K562 (cell line): ENCODE measurements around the gene HAS3. TPM values are rescaled to one million over a fixed set of nuclear protein-coding genes. Genes with fewer than 3 reads are reported as not detected.
"Not testable (repeated sequence)": the region's sequence is repeated elsewhere in the genome, so short reads cannot be mapped to it uniquely, and the experiment has no call there.

Experiments
- ATAC-seq: fragments of 200-7000 bp; cut with Tn5 transposase; 3 replicates; pipeline ENCODE4 v1.9.1; 2020; ENCODE audit warnings: moderate library complexity
- BruUV-seq: library from RNA; stranded (reverse); fragments of 400-500 nt; replicated peaks from 2 replicates; lab custom pipeline; 2021; lab: Mats Ljungman, UMichigan
- CTCF ChIA-PET: fragments of 300-600 bp; formaldehyde crosslinking; extraction: SDS; loops from one replicate; lab custom pipeline; 2021; ENCODE audit warnings: low intra/inter-chr PET ratio; lab: Yijun Ruan, JAX
- POLR2A ChIA-PET: fragments of 300-600, 350-650 bp; sonication (Branson Sonifier 250); formaldehyde crosslinking; extraction: SDS; loops from one replicate; lab custom pipeline; 2021; ENCODE audit warnings: antibody characterized with exemption, inconsistent platforms; lab: Yijun Ruan, JAX
- DNase-seq, 4 experiments: peaks; one replicate each; pipeline versions ENCODE4 v3.0.0 to v3.0.0-alpha.2; 2011 to 2018; ENCODE audit warnings: low spot score in 3 of 4, mixed read lengths in 3 of 4; ENCODE audit errors: extremely low read depth in 1 of 4
- FAIRE-seq: peaks from 2 replicates; lab custom pipeline; 2011; peaks lifted over from hg19 to GRCh38; lab: Jason Lieb, UNC
- H2AFZ ChIP-seq: 2 replicates; pipeline ENCODE4 v1.6.0; 2011; ENCODE audit warnings: low read depth, low read length, control low read depth, inconsistent platforms
- H3K27ac ChIP-seq: fragments of 200-600 bp; 3 replicates; pipeline ENCODE4 v1.8.0; 2011; ENCODE audit warnings: low read depth, mild to moderate bottlenecking, control low read depth, inconsistent platforms, low read length, moderate library complexity, mixed read lengths; ENCODE audit errors: extremely low read depth
- H3K27me3 ChIP-seq, 2 experiments: fragments of 300-600 bp in 1 of 2; 2 replicates in 1 of 2; 3 replicates in 1 of 2; pipeline versions ENCODE4 v1.6.0 to v1.8.0; 2011; ENCODE audit warnings: inconsistent platforms in 2 of 2, low read length in 2 of 2, mild to moderate bottlenecking in 1 of 2, mixed read lengths in 1 of 2, moderate library complexity in 1 of 2; ENCODE audit not compliant: control insufficient read depth in 2 of 2, insufficient read depth in 2 of 2
- H3K36me3 ChIP-seq: fragments of 300-600 bp; 3 replicates; pipeline ENCODE4 v1.8.0; 2011; ENCODE audit warnings: mild to moderate bottlenecking, low read length, inconsistent platforms; ENCODE audit not compliant: control insufficient read depth, insufficient read depth
- H3K4me1 ChIP-seq, 2 experiments: fragments of 200-600 bp in 1 of 2; replicated peaks in 1 of 2; 2 replicates in 1 of 2; 3 replicates in 1 of 2; pipeline versions ENCODE4 v1.5.1 to v1.8.0; 2011; ENCODE audit warnings: inconsistent platforms in 2 of 2, low read length in 2 of 2, mild to moderate bottlenecking in 1 of 2, mixed read lengths in 1 of 2, moderate library complexity in 1 of 2; ENCODE audit not compliant: control insufficient read depth in 2 of 2, insufficient read depth in 2 of 2
- H3K4me2 ChIP-seq: 2 replicates; pipeline ENCODE4 v1.6.1; 2011; ENCODE audit warnings: low read length, control low read depth, inconsistent platforms, mixed read lengths; ENCODE audit not compliant: insufficient read depth
- H3K4me3 ChIP-seq: fragments of 200-600 bp; sonication (generic), shearing (Covaris generic); 2 replicates; pipeline ENCODE4 v1.5.1; 2016; ENCODE audit warnings: control low read depth, inconsistent platforms
- H3K79me2 ChIP-seq: fragments of 200-600 bp; 3 replicates; pipeline ENCODE4 v1.8.0; 2011; ENCODE audit warnings: low read length, inconsistent platforms; ENCODE audit not compliant: control insufficient read depth, insufficient read depth
- H3K9ac ChIP-seq, 2 experiments: 2 replicates each; pipeline versions ENCODE4 v1.6.0 to v1.6.1; 2011; ENCODE audit warnings: low read depth in 2 of 2, low read length in 2 of 2, control low read depth in 1 of 2, inconsistent platforms in 1 of 2, mild to moderate bottlenecking in 1 of 2, mixed read lengths in 1 of 2; ENCODE audit not compliant: insufficient read depth in 1 of 2
- H3K9me1 ChIP-seq: one replicate; pipeline ENCODE4 v1.6.0; 2011; ENCODE audit warnings: inconsistent platforms, mild to moderate bottlenecking, low read length, moderate library complexity; ENCODE audit not compliant: control insufficient read depth, insufficient read depth
- H3K9me3 ChIP-seq: replicated peaks from 2 replicates; pipeline ENCODE4 v1.5.1; 2011; ENCODE audit warnings: low read depth, low read length, inconsistent platforms; ENCODE audit not compliant: control insufficient read depth, insufficient read depth
- H4K20me1 ChIP-seq: replicated peaks from 2 replicates; pipeline ENCODE4 v1.6.1; 2011; ENCODE audit warnings: low read length, inconsistent platforms, mixed read lengths; ENCODE audit not compliant: control insufficient read depth, insufficient read depth
- DEAF1 ChIP-seq: fragments of 450-650 bp; formaldehyde crosslinking; IDR thresholded peaks from 2 replicates; pipeline ENCODE4 v1.4.0; 2020; ENCODE audit warnings: mild to moderate bottlenecking, moderate library complexity
- E2F1 ChIP-seq: sonication (generic); formaldehyde crosslinking; IDR thresholded peaks from 2 replicates; pipeline ENCODE4 v1.8.1; 2023; ENCODE audit warnings: mild to moderate bottlenecking, missing genetic modification reagents, moderate library complexity
- MTA3 ChIP-seq: fragments of 450-650 bp; formaldehyde crosslinking; IDR thresholded peaks from 2 replicates; pipeline ENCODE4 v1.6.1; 2017; ENCODE audit warnings: mild to moderate bottlenecking, borderline replicate concordance
- ZBTB33 ChIP-seq: sonication (generic); formaldehyde crosslinking; IDR thresholded peaks from 2 replicates; pipeline ENCODE4 v1.8.1; 2023; ENCODE audit warnings: mild to moderate bottlenecking, missing genetic modification reagents
- WGBS: fragments of 100-300 bp; shearing (Covaris generic); methylation state at CpG from one replicate; pipeline ENCODE4 v1.1.6; 2016; ENCODE audit warnings: low coverage, mixed read lengths; ENCODE audit not compliant: insufficient coverage; ENCODE audit errors: missing lambda C conversion rate; 5-methylcytosine and 5-hydroxymethylcytosine counted together
- in situ Hi-C: fragments of 300-500 bp; cut with MboI; formaldehyde crosslinking; loops from 4 replicates; pipeline ENCODE4 v1.15.0; 2018; ENCODE audit warnings: inconsistent platforms, mixed read lengths
- intact Hi-C: fragments of 100-400 bp; cut with micrococcal nuclease; formaldehyde crosslinking; loops from 2 replicates; pipeline ENCODE4 v1.14.2; 2022
- polyA plus RNA-seq, 8 experiments: library from polyadenylated mRNA; depleted of rRNA in 4 of 8; stranded (reverse) in 5 of 8; unstranded in 3 of 8; fragments of >200 nt; fragmentation: Nextera tagmentation in 2 of 8; fragmentation: Illumina TruSeq in 1 of 8; extraction: Ambion mirVana in 2 of 8; extraction: Trizol in 1 of 8; gene quantifications; 2 replicates each; pipeline versions ENCODE4 v1.2.1 to v1.2.3, GENCODE V29; 2011 to 2014; ENCODE audit warnings: inconsistent platforms in 1 of 8, missing spikeins in 1 of 8
- total RNA-seq, 7 experiments: library from RNA; depleted of rRNA in 6 of 7; stranded (reverse); fragments of >200 nt in 6 of 7; fragmentation: Illumina TruSeq in 2 of 7; extraction: Trizol in 2 of 7; gene quantifications; 2 replicates each; pipeline versions ENCODE4 v1.2.1 to v1.2.3, GENCODE V29; 2011 to 2021; ENCODE audit warnings: low replicate concordance in 1 of 7

Gene HAS3
- total and polyA plus RNA-seq, 9 of the 15 experiments (the other 6 are each of a cell fraction or from before 2014, with no cell fraction given) = 0.04 to 0.33 (median 0.13) TPM; not detected in 1

- TF ChIP-seq DEAF1 (CRISPR knock-in tag) (no peak), MTA3 (no peak), E2F1 (no peak)
Observed at GRCh38 chr16:69126221-69126620, 20.8 kb downstream of the HAS3 start (continued).

GRCh38 chr16:69126801-69127200, 21.3 kb downstream of the HAS3 start:
- H3K4me3 ChIP-seq, H4K20me1 ChIP-seq, ATAC-seq, H3K27ac ChIP-seq, H3K9me3 ChIP-seq, H3K9ac ChIP-seq, H2AFZ ChIP-seq, H3K27me3 ChIP-seq, DNase-seq, BruUV-seq, H3K9me1 ChIP-seq, in situ Hi-C loops, H3K4me2 ChIP-seq, H3K4me1 ChIP-seq, FAIRE-seq: not testable (repeated sequence)
- H3K79me2 ChIP-seq = peaks cover 73% of the 10 kb centered on the region
- POLR2A ChIA-PET = interaction anchor here (1.8 kb wide), 1 partner anchor 11 kb away, joined by 4 read pairs; no protein-coding TSS in a partner anchor
- CTCF ChIA-PET = interaction anchor here (0.5 to 1.1 kb wide), 2 partner anchors 272 to 279 kb away, joined by 3 to 4 read pairs; no protein-coding TSS in a partner anchor
- 97% methylated on average over 8 of the region's 10 CpGs for WGBS
- intact Hi-C loops = loop anchor here (10.0 kb wide), 1 partner anchor 422 kb away; no protein-coding TSS in a partner anchor
- peak; percentile 44; the same call in 1 of the 2 replicates for TF ChIP-seq ZBTB33 (CRISPR knock-in tag)
- peaks cover 55% of the 10 kb centered on the region for H3K36me3 ChIP-seq
